NCI-H526 (cell line): ENCODE data around the gene CDH23.

Experiments used
- DNase-seq, 2 experiments: peaks; one replicate each; lab custom pipeline; 2025; lab: John Stamatoyannopoulos, UW

The CDH23 gene

GRCh38 chr10:71640607-71641006 lies 243.9 kb downstream of the CDH23 start:
- DNase-seq: no peak

- no peak for DNase-seq
These were observed 244.7 kb downstream of the CDH23 start for GRCh38 chr10:71641449-71641848.

DNA sequence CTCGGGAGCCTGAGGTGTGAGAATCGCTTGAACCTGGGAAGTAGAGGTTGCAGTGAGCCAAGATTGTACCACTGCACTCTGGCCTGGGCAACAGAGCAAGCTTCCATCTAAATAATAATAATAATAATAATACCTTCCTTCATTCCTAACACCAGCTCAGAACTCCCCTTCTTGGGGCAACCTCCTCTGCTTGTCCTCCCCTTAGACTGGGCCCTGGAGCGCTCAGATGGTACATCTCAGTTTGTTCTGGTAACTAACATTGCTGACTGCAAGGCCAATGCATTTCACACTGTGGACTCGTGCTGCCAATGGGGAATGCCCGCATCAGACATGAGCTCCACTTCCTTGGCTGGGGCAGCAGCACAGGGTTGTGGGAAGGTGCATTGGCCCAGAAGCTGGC lies 245.3 kb downstream of the CDH23 start:
- no peak for DNase-seq

- peak; percentile 26 to 86 for DNase-seq
These were observed 247.2 kb downstream of the CDH23 start for GRCh38 chr10:71643904-71644303.

- DNase-seq: no peak
These were observed 247.8 kb downstream of the CDH23 start for GRCh38 chr10:71644307-71645180.

DNA sequence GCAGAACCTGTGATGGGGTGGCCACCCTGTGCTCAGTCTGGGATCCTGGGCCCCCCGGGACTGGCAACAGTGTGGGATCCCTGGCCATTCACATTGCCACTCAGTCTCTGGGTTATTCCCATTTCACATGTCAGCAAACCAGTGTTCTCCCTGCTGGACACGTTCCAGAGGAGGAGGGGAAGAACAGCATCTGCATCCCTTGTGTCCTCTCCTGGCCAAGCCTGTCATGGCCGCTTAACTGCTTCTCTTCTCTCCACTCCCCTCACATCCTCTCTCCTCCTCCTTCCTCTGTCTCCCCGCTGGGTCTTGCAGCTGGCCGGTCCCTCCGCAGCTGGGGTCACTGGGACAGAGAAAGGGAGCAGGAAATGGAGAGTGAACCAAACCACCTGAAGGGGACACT lies 248.5 kb downstream of the CDH23 start:
- DNase-seq: no peak

- no peak for DNase-seq
These were observed 249.3 kb downstream of the CDH23 start for GRCh38 chr10:71646037-71646436.

DNA sequence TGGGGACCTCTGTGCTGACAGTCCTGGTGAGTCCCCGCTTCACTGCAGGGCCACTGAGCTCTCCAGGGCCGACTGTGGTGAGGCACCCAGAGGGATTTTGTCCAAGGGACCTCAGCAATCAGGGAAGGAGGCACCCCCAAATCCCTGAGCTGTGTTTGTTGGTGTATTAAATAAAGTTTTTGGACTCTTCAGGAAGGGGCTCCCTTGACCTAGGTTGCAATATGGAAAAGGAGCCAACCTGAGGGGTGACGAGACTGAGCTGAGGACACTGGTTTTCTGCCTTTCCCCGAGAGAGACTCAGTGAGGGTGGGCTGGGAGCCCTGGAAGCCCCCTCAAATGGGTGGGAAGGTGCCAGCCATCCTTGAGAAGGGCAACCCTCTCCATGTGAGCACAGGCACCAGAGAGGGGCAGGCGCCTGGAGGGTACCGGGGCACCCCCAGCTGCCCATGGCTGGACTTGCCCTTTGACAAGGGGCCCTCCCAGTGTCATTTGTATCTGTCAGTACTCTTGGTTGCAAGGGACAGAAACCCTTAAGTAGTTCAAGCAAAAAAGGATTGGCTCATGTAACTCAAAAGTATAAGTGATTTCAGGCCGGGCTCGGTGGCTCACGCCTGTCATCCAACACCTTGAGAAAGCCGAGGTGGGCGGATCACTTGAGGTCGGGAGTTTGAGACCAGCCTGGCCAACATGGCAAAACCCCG lies 250.0 kb downstream of the CDH23 start:
- no peak for DNase-seq

GRCh38 chr10:71647526-71648253 lies 251.0 kb downstream of the CDH23 start:
- peak; percentile 74 to 76 for DNase-seq

- peak; percentile 54 to 60 for DNase-seq
These were observed 251.7 kb downstream of the CDH23 start for GRCh38 chr10:71648254-71648932.

DNA sequence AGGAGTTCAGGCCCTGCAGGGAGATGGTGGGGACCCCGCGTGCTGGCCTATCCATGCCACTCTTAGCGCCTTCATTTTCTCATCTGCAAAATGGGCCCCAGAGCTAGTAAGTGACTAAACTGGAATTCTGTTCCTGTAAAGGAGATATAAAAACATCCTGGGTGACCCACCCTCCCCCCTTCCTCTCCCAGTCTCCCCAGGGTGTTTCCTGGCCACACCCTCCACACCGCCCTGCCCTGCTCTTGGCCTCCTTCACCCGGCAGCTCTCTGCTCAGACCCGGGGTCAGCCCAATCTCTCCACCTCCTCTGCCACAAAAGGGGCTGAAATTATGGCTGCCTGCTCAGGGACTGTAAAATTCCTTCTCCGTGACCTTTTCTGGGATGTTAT lies 252.2 kb downstream of the CDH23 start:
- DNase-seq: peak; percentile 38 to 69

GRCh38 chr10:71649631-71650030 lies 252.9 kb downstream of the CDH23 start:
- DNase-seq: peak; percentile 94 to 98

- no peak for DNase-seq
These were observed 253.7 kb downstream of the CDH23 start for GRCh38 chr10:71650397-71650796.

GRCh38 chr10:71651428-71651827 lies 254.7 kb downstream of the CDH23 start:
- DNase-seq: no peak

DNA sequence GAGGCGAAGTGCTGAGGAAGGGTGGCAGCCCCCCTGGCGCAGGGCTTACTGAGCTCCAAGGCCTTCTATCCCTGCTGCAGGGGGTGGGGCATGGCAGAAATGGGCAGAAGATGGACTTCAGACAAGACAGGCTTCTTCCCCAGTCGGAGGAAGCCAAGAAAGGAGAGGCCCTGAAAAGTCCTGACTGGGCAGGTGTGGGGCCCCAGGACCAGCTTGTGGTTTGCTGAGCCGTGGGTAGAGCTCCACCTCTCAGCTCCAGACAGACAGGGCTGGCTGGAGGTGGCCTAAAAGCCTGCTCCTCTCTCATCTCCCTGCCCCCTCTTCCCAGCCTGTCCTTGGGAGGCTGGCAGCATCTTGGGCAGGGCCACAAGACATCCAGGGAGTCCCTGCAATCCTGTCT lies 255.2 kb downstream of the CDH23 start:
- DNase-seq: no peak

DNA sequence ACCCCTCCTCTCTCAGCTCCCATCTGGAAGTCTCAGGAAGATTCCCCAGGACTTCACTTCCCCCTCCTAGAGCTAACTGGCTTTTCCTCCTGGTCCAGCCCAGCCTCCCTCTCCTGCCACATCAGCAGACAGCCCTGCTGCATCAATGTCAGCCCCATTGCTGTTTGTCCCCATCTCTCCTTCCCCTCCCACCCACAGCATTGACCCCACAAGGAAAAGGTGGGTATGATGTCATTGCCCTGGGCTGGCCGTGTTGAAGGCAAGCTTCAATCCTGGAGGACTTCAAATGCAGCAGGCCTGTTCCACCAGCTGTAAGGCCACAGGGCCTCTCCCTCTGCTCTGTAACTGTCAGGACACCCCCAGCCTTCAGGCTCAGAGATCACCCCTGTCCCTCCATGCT lies 256.3 kb downstream of the CDH23 start:
- no peak for DNase-seq

GRCh38 chr10:71656220-71656619 lies 259.5 kb downstream of the CDH23 start:
- peak; percentile 60 to 82 for DNase-seq

DNA sequence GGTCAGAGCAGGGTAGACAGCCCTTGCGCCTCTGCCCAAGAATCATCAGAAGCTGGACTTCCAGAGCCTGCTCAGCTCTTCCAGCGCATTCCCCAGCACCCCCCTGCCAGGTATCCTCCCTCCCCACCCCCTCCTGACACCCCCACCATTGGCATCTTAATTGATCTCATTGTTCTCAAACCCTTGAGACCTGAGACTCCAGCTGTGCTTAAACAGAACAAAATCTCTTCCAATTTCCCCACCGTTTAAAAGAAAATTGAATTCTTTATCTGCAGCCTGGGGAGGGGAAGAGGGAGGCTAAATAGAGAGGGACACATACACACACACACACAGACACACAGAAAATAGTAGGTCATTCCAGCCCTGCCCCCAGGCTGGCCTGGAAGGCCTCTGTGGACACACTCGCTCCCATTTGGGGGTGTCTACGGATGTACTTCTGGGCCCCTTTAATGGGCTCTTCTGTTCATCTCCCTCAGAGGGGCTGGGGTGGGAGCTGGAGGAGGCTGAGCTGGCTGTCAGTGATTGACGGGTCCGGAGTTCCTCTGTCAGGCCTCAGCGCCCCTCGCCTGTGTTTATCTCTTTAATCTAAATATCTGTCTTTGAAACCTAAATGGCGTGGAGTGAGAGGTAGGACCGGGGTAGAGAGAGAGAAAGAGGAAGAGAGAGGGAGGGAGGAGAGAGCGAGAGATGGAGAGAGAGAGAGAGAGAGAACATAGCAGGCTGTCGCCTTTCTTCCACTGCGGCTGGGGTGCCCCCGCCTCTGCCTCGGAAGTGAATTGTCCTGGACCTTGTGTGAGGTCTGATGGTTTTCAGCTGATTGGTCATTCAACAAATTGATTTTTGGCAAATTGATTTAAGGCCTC lies 261.1 kb downstream of the CDH23 start:
- peak in 1 of 2 experiments; percentile 23 for DNase-seq

DNA sequence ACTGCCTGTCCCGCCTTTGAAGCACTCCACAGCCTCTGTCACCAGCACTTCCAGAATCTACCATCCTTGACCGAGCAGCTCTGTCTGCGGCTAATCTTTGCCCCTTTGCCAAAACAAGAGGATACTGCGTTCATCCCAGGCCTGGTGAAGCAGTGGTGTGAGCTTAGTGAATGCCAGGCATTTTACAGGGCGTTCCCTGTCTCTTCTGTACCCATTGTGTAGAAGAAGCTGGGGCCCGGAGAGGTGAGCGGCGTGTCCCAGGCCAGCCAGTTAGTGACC lies 261.7 kb downstream of the CDH23 start:
- no peak for DNase-seq

DNA sequence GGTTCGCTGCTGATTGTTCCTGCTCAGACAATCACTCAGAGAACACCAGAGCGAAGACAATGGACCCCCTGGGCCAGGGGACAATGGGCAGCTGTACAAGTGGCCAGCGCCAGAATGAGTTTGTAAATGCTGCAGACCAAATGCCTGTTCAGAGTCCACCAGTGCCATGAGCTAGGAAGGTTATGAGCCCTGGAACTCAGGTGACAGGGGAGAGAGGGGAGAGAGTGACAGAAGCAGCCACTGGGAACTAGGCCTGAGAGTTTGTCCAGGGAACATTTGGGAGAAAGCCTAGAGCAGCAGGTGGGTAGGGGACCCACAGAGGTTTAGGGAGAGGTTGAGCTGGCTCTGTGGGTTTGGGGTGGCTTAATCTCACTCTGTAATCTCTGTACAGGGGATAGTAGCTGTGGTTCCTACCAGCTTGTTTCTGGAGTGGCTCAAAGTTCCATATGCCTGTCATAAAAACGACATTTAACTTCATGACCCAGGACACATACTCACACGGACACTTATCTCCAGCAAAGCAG lies 262.5 kb downstream of the CDH23 start:
- no peak for DNase-seq

DNA sequence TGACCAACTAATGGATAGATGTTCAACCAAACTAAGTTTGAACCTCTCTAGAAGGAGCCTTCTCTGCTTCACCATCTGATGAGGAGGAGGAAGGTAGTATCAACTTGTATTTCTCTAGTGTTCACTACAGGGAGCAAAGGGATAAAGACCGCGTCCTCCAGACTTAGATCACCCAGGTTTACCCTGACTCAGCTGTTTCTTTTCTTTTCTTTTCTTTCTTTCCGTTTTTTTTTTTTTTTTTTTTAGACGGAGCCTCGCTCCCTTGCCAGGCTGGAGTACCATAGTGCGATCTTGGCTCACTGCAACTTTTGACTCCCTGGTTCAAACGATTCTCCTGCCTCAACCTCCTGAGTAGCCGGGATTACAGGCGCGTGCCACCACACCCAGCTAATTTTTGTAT lies 263.0 kb downstream of the CDH23 start:
- no peak for DNase-seq
